Ovary (tissue), 1 donor: ENCODE data around the gene AFAP1.

Experiments
- EP300 ChIP-seq: sonication (generic); formaldehyde crosslinking; IDR thresholded peaks from one replicate; pipeline ENCODE4 v1.6.1; 2017; ENCODE audit warnings: antibody characterized with exemption
- POLR2A ChIP-seq: fragments of 450-650 bp; IDR thresholded peaks from one replicate; pipeline ENCODE4 v1.6.1; 2017; ENCODE audit warnings: antibody characterized with exemption, mild to moderate bottlenecking, moderate library complexity

DNA sequence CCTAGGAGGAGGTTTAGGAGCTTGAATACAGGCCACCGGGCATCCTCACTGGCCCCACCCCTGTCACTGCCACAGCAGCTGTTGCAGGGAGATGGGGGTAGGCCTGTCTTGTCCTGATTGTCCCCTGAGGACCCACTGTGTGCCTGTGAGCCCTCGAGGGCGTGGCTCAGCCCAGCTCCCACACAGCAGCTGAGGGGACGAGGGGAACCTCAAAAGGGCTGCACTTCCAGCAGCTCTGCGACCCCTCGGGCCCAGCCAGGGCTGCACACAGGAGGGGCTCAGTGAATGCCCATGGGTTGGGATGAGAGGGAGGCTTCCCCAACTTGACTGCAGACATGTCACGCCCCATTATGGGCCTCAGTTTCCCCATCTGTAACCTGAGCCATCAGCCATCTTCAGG, 225.9 kb downstream of the AFAP1 start:
- TF ChIP-seq EP300 = no peak
- no peak for TF ChIP-seq POLR2A
